B cell (primary cell): ENCODE measurements around the gene NSG1. TPM values are rescaled to one million over a fixed set of nuclear protein-coding genes. Genes with fewer than 3 reads are reported as not detected.

Experiments used
- ATAC-seq: fragments of 200-7000 bp; cut with Tn5 transposase; one replicate; pipeline ENCODE4 v1.10.0; 2021; ENCODE audit warnings: low read depth, mild to moderate bottlenecking, moderate number of reproducible peaks, moderate library complexity
- CTCF ChIA-PET: fragments of 350-600 bp; sonication (Branson Sonifier 250); formaldehyde crosslinking; loops from one replicate; lab custom pipeline; 2021; ENCODE audit warnings: antibody characterized with exemption, inconsistent platforms; lab: Charles Lee
- POLR2A ChIA-PET: fragments of 350-600 bp; sonication (Branson Sonifier 250); formaldehyde crosslinking; loops from one replicate; lab custom pipeline; 2021; ENCODE audit warnings: antibody characterized with exemption; lab: Charles Lee
- DNase-seq: peaks from one replicate; pipeline ENCODE4 v3.0.0; 2013
- H2AFZ ChIP-seq: 2 replicates; pipeline ENCODE4 v1.6.1; 2012; ENCODE audit warnings: mild to moderate bottlenecking, low read depth, low read length; ENCODE audit not compliant: insufficient read depth, poor library complexity, severe bottlenecking
- H3K27ac ChIP-seq, 2 donors: 1 replicate in 1 of 2; 2 replicates in 1 of 2; pipeline ENCODE4 v1.5.1; 2012 to 2013; ENCODE audit warnings: low read length in 2 of 2, mild to moderate bottlenecking in 2 of 2, moderate library complexity in 1 of 2
- H3K27me3 ChIP-seq, 4 experiments: fragments of 200-600 bp in 1 of 4; sonication (generic) in 1 of 4; replicated peaks in 1 of 4; 1 replicate in 2 of 4; 2 replicates in 2 of 4; pipeline versions ENCODE4 v1.6.1 to v1.7.0; 2013 to 2016; ENCODE audit warnings: low read length in 3 of 4, mild to moderate bottlenecking in 2 of 4, mixed read lengths in 1 of 4, moderate library complexity in 1 of 4; ENCODE audit not compliant: insufficient read depth in 4 of 4, control insufficient read depth in 3 of 4; ENCODE audit errors: control extremely low read depth in 1 of 4
- H3K36me3 ChIP-seq, 2 experiments: replicated peaks in 1 of 2; 1 replicate in 1 of 2; 2 replicates in 1 of 2; pipeline versions ENCODE4 v1.6.1 to v1.7.1; 2013; ENCODE audit warnings: low read length in 1 of 2; ENCODE audit not compliant: insufficient read depth in 2 of 2, control insufficient read depth in 1 of 2; ENCODE audit errors: control extremely low read depth in 1 of 2, extremely low read depth in 1 of 2
- H3K4me1 ChIP-seq, 2 donors: fragments of 200-600 bp in 1 of 2; sonication (generic) in 1 of 2; 1 replicate in 1 of 2; 2 replicates in 1 of 2; pipeline versions ENCODE4 v1.5.1 to v1.6.1; 2013 to 2017; ENCODE audit warnings: low read length in 2 of 2; ENCODE audit not compliant: control insufficient read depth in 2 of 2, insufficient read depth in 2 of 2
- H3K4me2 ChIP-seq: replicated peaks from 2 replicates; pipeline ENCODE3; 2012; ENCODE audit warnings: mild to moderate bottlenecking, low read depth, low read length; ENCODE audit not compliant: poor library complexity, severe bottlenecking
- H3K4me3 ChIP-seq, 5 experiments: fragments of 200-600 bp in 1 of 5; sonication (generic) in 1 of 5; 1 replicate in 3 of 5; 2 replicates in 2 of 5; pipeline versions ENCODE4 v1.5.1 to v1.7.0; 2011 to 2016; ENCODE audit warnings: low read length in 4 of 5, mild to moderate bottlenecking in 4 of 5, low read depth in 2 of 5, control low read depth in 1 of 5, moderate library complexity in 1 of 5; ENCODE audit not compliant: insufficient read depth in 1 of 5; ENCODE audit errors: control extremely low read depth in 1 of 5, extremely low read depth in 1 of 5
- H3K79me2 ChIP-seq: fragments of 200-600 bp; sonication (generic); one replicate; pipeline ENCODE4 v1.6.0; 2016; ENCODE audit warnings: low read length; ENCODE audit not compliant: control insufficient read depth, insufficient read depth
- H3K9ac ChIP-seq: fragments of 200-600 bp; sonication (generic); 2 replicates; pipeline ENCODE4 v1.6.1; 2017; ENCODE audit warnings: mild to moderate bottlenecking, low read length, moderate library complexity
- H3K9me3 ChIP-seq, 3 donors: one replicate each; pipeline versions ENCODE4 v1.6.1 to v1.7.1; 2013; ENCODE audit warnings: low read length in 2 of 3; ENCODE audit not compliant: control insufficient read depth in 2 of 3, insufficient read depth in 1 of 3; ENCODE audit errors: control extremely low read depth in 1 of 3
- H4K20me1 ChIP-seq: 2 replicates; pipeline ENCODE4 v1.6.0; 2012; ENCODE audit warnings: mild to moderate bottlenecking, low read length; ENCODE audit not compliant: insufficient read depth, control insufficient read depth, poor library complexity, severe bottlenecking
- H3K27ac Mint-ChIP-seq: one replicate; pipeline ENCODE4 v1.8.0; 2021; ENCODE audit warnings: mixed read lengths
- H3K27me3 Mint-ChIP-seq: one replicate; pipeline ENCODE4 v1.8.0; 2021; ENCODE audit warnings: mixed read lengths
- H3K4me1 Mint-ChIP-seq: one replicate; pipeline ENCODE4 v1.8.0; 2021; ENCODE audit warnings: mixed read lengths
- H3K4me3 Mint-ChIP-seq: one replicate; pipeline ENCODE4 v1.8.0; 2021; ENCODE audit warnings: mixed read lengths
- H3K9me3 Mint-ChIP-seq: one replicate; pipeline ENCODE4 v1.8.0; 2022; ENCODE audit warnings: mixed read lengths; ENCODE audit not compliant: insufficient read depth
- EZH2 ChIP-seq: IDR thresholded peaks from 2 replicates; pipeline ENCODE4 v1.6.1; 2012; ENCODE audit warnings: borderline replicate concordance, low read depth, mild to moderate bottlenecking, moderate library complexity, low read length; ENCODE audit not compliant: insufficient read depth, poor library complexity, severe bottlenecking
- WGBS: methylation state at CpG from one replicate; pipeline ENCODE4 v1.1.5; 2013; ENCODE audit warnings: missing lambda C conversion rate; ENCODE audit not compliant: insufficient coverage; 5-methylcytosine and 5-hydroxymethylcytosine counted together
- intact Hi-C: fragments of 100-400 bp; cut with micrococcal nuclease; formaldehyde crosslinking; loops from one replicate; pipeline ENCODE4 v1.10.0; 2022
- polyA plus RNA-seq: library from polyadenylated mRNA; depleted of rRNA; stranded (reverse); fragments of >200 nt; gene quantifications from 2 replicates; pipeline ENCODE4 v1.2.3, GENCODE V29; 2012
- total RNA-seq, 2 donors: library from RNA; stranded (reverse); fragments of 120-200 nt in 1 of 2; gene quantifications; 1 replicate in 1 of 2; 2 replicates in 1 of 2; pipeline versions ENCODE4 v1.2.3 to v1.2.4, GENCODE V29; 2013 to 2022
- TF ChIP-seq, protein P1 (sequence below): fragments of 200-600 bp; IDR thresholded peaks from one replicate; pipeline ENCODE4 v1.8.0; 2022; ENCODE audit warnings: antibody characterized with exemption, mild to moderate bottlenecking

Gene NSG1
- total and polyA plus RNA-seq, 2 donors (not counting 1 experiment from before 2014, with no cell fraction given) = not detected

DNA sequence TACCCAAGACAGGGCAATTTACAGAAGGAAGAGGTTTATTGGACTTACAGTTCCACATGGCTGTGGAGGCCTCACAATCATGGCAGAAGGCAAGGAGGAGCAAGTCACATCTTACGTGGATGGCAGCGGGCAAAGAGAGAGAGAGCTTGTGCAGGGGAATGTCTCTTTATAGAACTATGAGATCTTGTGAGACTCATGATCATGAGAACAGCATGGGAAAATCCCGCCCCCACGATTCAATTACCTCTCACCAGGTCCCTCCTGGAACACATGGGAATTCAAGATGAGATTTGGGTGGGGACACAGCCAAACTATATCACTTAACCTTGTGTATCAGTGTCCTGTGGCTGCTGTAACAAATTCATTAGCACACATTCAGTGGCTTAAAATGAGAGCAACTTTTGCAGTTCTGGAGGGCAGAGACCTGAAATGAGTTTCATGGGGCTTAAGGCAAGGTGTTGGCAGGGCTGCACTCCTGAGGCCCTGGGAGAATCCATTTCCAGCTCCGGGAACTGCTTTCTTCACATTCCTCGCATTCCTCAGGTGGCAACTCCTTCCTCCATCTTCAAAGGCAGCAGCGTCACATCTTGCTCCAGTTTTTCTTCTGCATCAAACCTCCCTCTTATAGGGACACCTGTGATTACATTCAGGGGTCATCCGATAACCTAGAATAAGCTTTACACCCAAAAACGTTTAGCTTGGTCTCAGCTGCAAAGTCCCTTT, 22.3 kb upstream of the NSG1 start:
- ATAC-seq = no peak
- Histone ChIP-seq H3K27me3 (peaks cover 0 to 30% (median 2%) of the 10 kb centered on the region in 4 experiments), H3K4me1 (no peaks in the 10 kb centered on the region), H3K36me3 (no peaks in the 10 kb centered on the region), H3K9ac (no peak overlapping the region), H3K9me3 (peaks cover 0 to 27% (median 3%) of the 10 kb centered on the region in 3 donors), H3K79me2 (no peaks in the 10 kb centered on the region), H3K4me2 (no peak overlapping the region), H3K4me3 (no peak overlapping the region), H4K20me1 (no peaks in the 10 kb centered on the region), H3K27ac (no peak overlapping the region), H2AFZ (no peak overlapping the region)
- TF ChIP-seq, protein P1, sequence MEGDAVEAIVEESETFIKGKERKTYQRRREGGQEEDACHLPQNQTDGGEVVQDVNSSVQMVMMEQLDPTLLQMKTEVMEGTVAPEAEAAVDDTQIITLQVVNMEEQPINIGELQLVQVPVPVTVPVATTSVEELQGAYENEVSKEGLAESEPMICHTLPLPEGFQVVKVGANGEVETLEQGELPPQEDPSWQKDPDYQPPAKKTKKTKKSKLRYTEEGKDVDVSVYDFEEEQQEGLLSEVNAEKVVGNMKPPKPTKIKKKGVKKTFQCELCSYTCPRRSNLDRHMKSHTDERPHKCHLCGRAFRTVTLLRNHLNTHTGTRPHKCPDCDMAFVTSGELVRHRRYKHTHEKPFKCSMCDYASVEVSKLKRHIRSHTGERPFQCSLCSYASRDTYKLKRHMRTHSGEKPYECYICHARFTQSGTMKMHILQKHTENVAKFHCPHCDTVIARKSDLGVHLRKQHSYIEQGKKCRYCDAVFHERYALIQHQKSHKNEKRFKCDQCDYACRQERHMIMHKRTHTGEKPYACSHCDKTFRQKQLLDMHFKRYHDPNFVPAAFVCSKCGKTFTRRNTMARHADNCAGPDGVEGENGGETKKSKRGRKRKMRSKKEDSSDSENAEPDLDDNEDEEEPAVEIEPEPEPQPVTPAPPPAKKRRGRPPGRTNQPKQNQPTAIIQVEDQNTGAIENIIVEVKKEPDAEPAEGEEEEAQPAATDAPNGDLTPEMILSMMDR = no peak
- no peak for TF ChIP-seq EZH2
- Mint-ChIP-seq H3K27me3 (peaks cover 31% of the 10 kb centered on the region), H3K9me3 (peaks cover 7% of the 10 kb centered on the region), H3K4me1 (no peaks in the 10 kb centered on the region), H3K27ac (no peak overlapping the region), H3K4me3 (no peak overlapping the region)
- CTCF ChIA-PET = no interaction called here
- WGBS = 95% methylated on average over 5 of the region's 9 CpGs
- POLR2A ChIA-PET = no interaction called here
- intact Hi-C loops = no loop called here
- no peak for DNase-seq

DNA sequence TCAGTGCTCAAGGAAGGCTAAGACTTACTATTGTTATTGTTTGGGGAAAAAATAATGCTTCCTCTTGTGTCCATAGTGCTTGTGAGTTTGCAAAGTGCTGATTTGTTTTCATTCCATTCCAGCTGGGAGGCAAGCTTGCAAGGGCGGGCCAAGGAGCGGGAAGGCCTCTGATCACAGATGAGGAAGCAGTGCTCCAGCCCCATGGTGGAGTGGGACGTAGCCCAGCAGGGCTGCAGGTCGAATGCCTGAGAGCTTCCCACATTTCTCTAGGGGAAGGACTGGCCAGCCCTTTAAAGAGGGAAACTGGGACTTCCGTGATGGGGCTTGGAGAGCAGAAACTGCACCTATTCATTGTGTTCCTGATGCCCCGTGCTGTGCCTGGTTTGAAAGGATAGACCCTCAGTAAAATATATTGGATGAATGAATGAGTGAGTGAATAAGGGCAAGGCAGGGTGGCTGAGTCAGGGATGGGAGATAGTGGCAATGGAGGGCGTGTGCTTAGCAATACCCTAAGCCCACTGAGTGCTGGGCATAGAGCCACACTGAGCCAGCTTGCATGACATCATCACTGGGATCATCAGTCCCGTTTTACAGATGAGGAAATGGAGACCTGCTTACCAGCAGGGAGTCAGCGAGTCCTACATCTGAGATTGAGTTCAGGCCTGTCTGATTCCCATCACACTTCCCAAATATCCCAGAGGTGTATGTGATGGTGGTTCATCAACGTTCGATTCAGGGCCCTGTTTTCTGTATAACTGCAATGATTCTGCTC, 17.9 kb upstream of the NSG1 start:
- Histone ChIP-seq H2AFZ (no peak overlapping the region), H3K9ac (no peak overlapping the region), H3K9me3 (peaks cover 0 to 17% (median 3%) of the 10 kb centered on the region in 3 donors), H3K4me1 (no peaks in the 10 kb centered on the region), H3K27ac (no peak overlapping the region), H4K20me1 (no peaks in the 10 kb centered on the region), H3K4me3 (no peak overlapping the region), H3K27me3 (peaks cover 0 to 16% (median 3%) of the 10 kb centered on the region in 4 experiments), H3K79me2 (no peaks in the 10 kb centered on the region), H3K4me2 (no peak overlapping the region), H3K36me3 (no peaks in the 10 kb centered on the region)
- no peak for ATAC-seq
- DNase-seq = no peak
- peaks cover 7% of the 10 kb centered on the region for H3K9me3 Mint-ChIP-seq
- WGBS = 79% methylated on average over 9 of the region's 11 CpGs
- intact Hi-C loops = no loop called here
- no peak overlapping the region for H3K4me3 Mint-ChIP-seq
- H3K4me1 Mint-ChIP-seq = no peaks in the 10 kb centered on the region
- H3K27me3 Mint-ChIP-seq = peaks cover 13% of the 10 kb centered on the region
- POLR2A ChIA-PET = no interaction called here
- TF ChIP-seq, protein P1 = no peak
- no peak for TF ChIP-seq EZH2
- H3K27ac Mint-ChIP-seq = no peak overlapping the region
- CTCF ChIA-PET = no interaction called here
